Fibroblast of lung (primary cell): Measurements from ENCODE around the gene SUCO. TPM values are rescaled to one million over a fixed set of nuclear protein-coding genes. Genes with fewer than 3 reads are reported as not detected.

ENCODE experiments used
- DNase-seq, 2 donors: peaks; one replicate each; pipeline versions ENCODE4 v3.0.0 to v3.0.0-alpha.2; 2010; ENCODE audit warnings: low read depth in 2 of 2
- H2AFZ ChIP-seq: 2 replicates; pipeline ENCODE4 v1.5.1; 2012; ENCODE audit warnings: low read length, control low read depth, inconsistent platforms
- H3K27ac ChIP-seq: 2 replicates; pipeline ENCODE4 v1.5.1; 2011; ENCODE audit warnings: low read length, control low read depth; ENCODE audit not compliant: insufficient read depth
- H3K27me3 ChIP-seq: 2 replicates; pipeline ENCODE4 v1.5.1; 2011; ENCODE audit warnings: mild to moderate bottlenecking, low read length; ENCODE audit not compliant: control insufficient read depth, insufficient read depth
- H3K36me3 ChIP-seq: 2 replicates; pipeline ENCODE4 v1.5.1; 2011; ENCODE audit warnings: low read length; ENCODE audit not compliant: control insufficient read depth, insufficient read depth
- H3K4me1 ChIP-seq: 2 replicates; pipeline ENCODE4 v1.5.1; 2011; ENCODE audit warnings: low read length; ENCODE audit not compliant: control insufficient read depth, insufficient read depth; ENCODE audit errors: extremely low read depth
- H3K4me2 ChIP-seq: 2 replicates; pipeline ENCODE4 v1.5.1; 2011; ENCODE audit warnings: low read length, control low read depth; ENCODE audit not compliant: insufficient read depth; ENCODE audit errors: extremely low read depth
- H3K4me3 ChIP-seq, 4 experiments: fragments of 200-600 bp in 1 of 4; sonication (generic) in 1 of 4; replicated peaks in 1 of 4; 2 replicates each; pipeline ENCODE4 v1.5.1; 2011 to 2016; ENCODE audit warnings: low read length in 4 of 4, low read depth in 3 of 4, mild to moderate bottlenecking in 3 of 4, control low read depth in 2 of 4, inconsistent platforms in 1 of 4, mixed read lengths in 1 of 4; ENCODE audit not compliant: insufficient read depth in 1 of 4; ENCODE audit errors: control extremely low read depth in 1 of 4
- H3K79me2 ChIP-seq: 2 replicates; pipeline ENCODE4 v1.5.1; 2012; ENCODE audit warnings: mild to moderate bottlenecking, low read length, inconsistent platforms; ENCODE audit not compliant: control insufficient read depth, insufficient read depth
- H3K9ac ChIP-seq: 2 replicates; pipeline ENCODE4 v1.5.1; 2011; ENCODE audit warnings: mild to moderate bottlenecking, low read length, control low read depth; ENCODE audit not compliant: insufficient read depth
- H3K9me3 ChIP-seq: 2 replicates; pipeline ENCODE4 v1.5.1; 2012; ENCODE audit warnings: low read depth, low read length; ENCODE audit not compliant: control insufficient read depth, insufficient read depth
- H4K20me1 ChIP-seq: 2 replicates; pipeline ENCODE4 v1.5.1; 2011; ENCODE audit warnings: low read length; ENCODE audit not compliant: control insufficient read depth, insufficient read depth; ENCODE audit errors: extremely low read depth
- EZH2 ChIP-seq: IDR thresholded peaks from 2 replicates; pipeline ENCODE4 v1.5.1; 2012; ENCODE audit warnings: low read length, control low read depth, mild to moderate bottlenecking; ENCODE audit errors: missing control alignments
- polyA plus RNA-seq, 2 donors: library from polyadenylated mRNA; depleted of rRNA in 1 of 2; stranded (reverse) in 1 of 2; unstranded in 1 of 2; fragments of >200 nt; gene quantifications; 2 replicates each; pipeline ENCODE4 v1.2.1, GENCODE V29; 2011 to 2012; ENCODE audit warnings: missing spikeins in 1 of 2
- total RNA-seq: library from RNA; depleted of rRNA; stranded (reverse); fragments of >200 nt; gene quantifications from 2 replicates; pipeline ENCODE4 v1.2.1, GENCODE V29; 2014
- TF ChIP-seq, protein P1 (sequence below), 2 donors: IDR thresholded peaks in 1 of 2; conservative IDR thresholded peaks in 1 of 2; 1 replicate in 1 of 2; 2 replicates in 1 of 2; pipeline ENCODE4 v1.5.1; 2011 to 2012; ENCODE audit warnings: low read length in 2 of 2, control low read depth in 1 of 2, inconsistent platforms in 1 of 2, low read depth in 1 of 2, mild to moderate bottlenecking in 1 of 2

SUCO gene
- total and polyA plus RNA-seq, 2 donors (not counting 1 experiment from before 2014, with no cell fraction given) = 20.4 to 25.8 TPM

- Histone ChIP-seq H3K4me1 (peaks cover 14% of the 10 kb centered on the region), H3K27ac (no peak overlapping the region), H4K20me1 (no peaks in the 10 kb centered on the region), H3K79me2 (no peaks in the 10 kb centered on the region), H3K4me2 (no peak overlapping the region), H3K36me3 (no peaks in the 10 kb centered on the region), H3K27me3 (no peaks in the 10 kb centered on the region), H3K9me3 (no peaks in the 10 kb centered on the region), H3K4me3 (no peak overlapping the region), H2AFZ (no peak overlapping the region), H3K9ac (no peak overlapping the region)
- TF ChIP-seq, protein P1, sequence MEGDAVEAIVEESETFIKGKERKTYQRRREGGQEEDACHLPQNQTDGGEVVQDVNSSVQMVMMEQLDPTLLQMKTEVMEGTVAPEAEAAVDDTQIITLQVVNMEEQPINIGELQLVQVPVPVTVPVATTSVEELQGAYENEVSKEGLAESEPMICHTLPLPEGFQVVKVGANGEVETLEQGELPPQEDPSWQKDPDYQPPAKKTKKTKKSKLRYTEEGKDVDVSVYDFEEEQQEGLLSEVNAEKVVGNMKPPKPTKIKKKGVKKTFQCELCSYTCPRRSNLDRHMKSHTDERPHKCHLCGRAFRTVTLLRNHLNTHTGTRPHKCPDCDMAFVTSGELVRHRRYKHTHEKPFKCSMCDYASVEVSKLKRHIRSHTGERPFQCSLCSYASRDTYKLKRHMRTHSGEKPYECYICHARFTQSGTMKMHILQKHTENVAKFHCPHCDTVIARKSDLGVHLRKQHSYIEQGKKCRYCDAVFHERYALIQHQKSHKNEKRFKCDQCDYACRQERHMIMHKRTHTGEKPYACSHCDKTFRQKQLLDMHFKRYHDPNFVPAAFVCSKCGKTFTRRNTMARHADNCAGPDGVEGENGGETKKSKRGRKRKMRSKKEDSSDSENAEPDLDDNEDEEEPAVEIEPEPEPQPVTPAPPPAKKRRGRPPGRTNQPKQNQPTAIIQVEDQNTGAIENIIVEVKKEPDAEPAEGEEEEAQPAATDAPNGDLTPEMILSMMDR (conservative IDR thresholded peaks at IDR 0.05 in 1 of 2, IDR thresholded peaks at IDR 0.05 in 1 of 2; ENCODE audit: low read depth in 1 of 2, low read length in 2 of 2) = no peak
- no peak for TF ChIP-seq EZH2
- peak in 1 of 2 donors; percentile 41 for DNase-seq
These were observed 110.0 kb downstream of the SUCO start for GRCh38 chr1:172642970-172643369.

DNA sequence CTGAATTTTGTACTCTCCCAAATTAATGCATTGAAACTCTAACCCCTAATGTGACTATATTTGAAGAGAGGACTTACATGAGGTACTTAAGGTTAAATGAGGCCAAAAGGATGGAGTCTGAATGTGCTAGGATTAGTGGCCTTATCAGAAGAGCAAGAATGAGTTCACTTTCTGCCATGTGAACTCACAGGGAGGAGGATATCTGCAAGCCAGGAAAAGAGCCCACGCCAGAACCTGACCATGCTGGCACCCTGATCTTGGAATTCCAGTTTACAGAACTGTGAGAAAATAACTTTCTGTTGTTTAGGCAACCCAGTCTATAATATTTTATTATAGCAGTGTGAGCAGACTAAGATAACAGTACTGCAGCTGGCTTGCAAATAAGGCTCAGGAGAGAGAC lies 113.7 kb downstream of the SUCO start:
- H3K27ac ChIP-seq = no peak overlapping the region

GRCh38 chr1:172647110-172647564 lies 114.2 kb downstream of the SUCO start:
- peak overlapping the region; percentile 6 for H2AFZ ChIP-seq

More for the DNA sequence above, 113.7 kb downstream of the SUCO start:
- H3K4me1 ChIP-seq = peaks cover 6% of the 10 kb centered on the region
- H3K4me3 ChIP-seq = no peak overlapping the region
- H3K27me3 ChIP-seq = no peaks in the 10 kb centered on the region
- no peaks in the 10 kb centered on the region for H4K20me1 ChIP-seq
- no peaks in the 10 kb centered on the region for H3K9me3 ChIP-seq
- TF ChIP-seq, protein P1 (conservative IDR thresholded peaks at IDR 0.05 in 1 of 2, IDR thresholded peaks at IDR 0.05 in 1 of 2; ENCODE audit: low read depth in 1 of 2, low read length in 2 of 2) = no peak
- no peak for TF ChIP-seq EZH2
- no peak overlapping the region for H3K4me2 ChIP-seq
- no peaks in the 10 kb centered on the region for H3K36me3 ChIP-seq
- H2AFZ ChIP-seq = no peak overlapping the region
- no peak for DNase-seq
- H3K9ac ChIP-seq = no peak overlapping the region
- H3K79me2 ChIP-seq = no peaks in the 10 kb centered on the region

More at GRCh38 chr1:172647110-172647564, 114.2 kb downstream of the SUCO start:
- Histone ChIP-seq H3K27me3 (no peaks in the 10 kb centered on the region), H3K27ac (no peak overlapping the region), H3K9me3 (no peaks in the 10 kb centered on the region), H3K4me3 (no peak overlapping the region), H4K20me1 (no peaks in the 10 kb centered on the region), H3K4me2 (no peak overlapping the region), H3K36me3 (no peaks in the 10 kb centered on the region), H3K4me1 (peaks cover 6% of the 10 kb centered on the region), H3K9ac (no peak overlapping the region), H3K79me2 (no peaks in the 10 kb centered on the region)
- TF ChIP-seq EZH2 = no peak
- TF ChIP-seq, protein P1 (conservative IDR thresholded peaks at IDR 0.05 in 1 of 2, IDR thresholded peaks at IDR 0.05 in 1 of 2; ENCODE audit: low read depth in 1 of 2, low read length in 2 of 2) = no peak
- peak in 1 of 2 donors; percentile 66 for DNase-seq
